HEK293T (cell line): Measurements from ENCODE around the gene ITSN2.

Experiments used
- CTCF ChIA-PET: fragments of 350-600 bp; formaldehyde crosslinking; extraction: SDS; loops from one replicate; lab custom pipeline; 2021; ENCODE audit warnings: antibody characterized with exemption, inconsistent platforms; lab: Yijun Ruan, JAX
- POLR2A ChIA-PET: fragments of 350-600 bp; formaldehyde crosslinking; extraction: SDS; loops from one replicate; lab custom pipeline; 2020; ENCODE audit warnings: antibody characterized with exemption, inconsistent platforms; lab: Yijun Ruan, JAX
- DNase-seq: peaks from one replicate; pipeline ENCODE4 v3.0.0; 2012; ENCODE audit warnings: mixed read lengths; ENCODE audit errors: extremely low spot score
- ARNT ChIP-seq: fragments of 450-650 bp; IDR thresholded peaks from 2 replicates; pipeline ENCODE4 v1.6.1; 2017; ENCODE audit warnings: mild to moderate bottlenecking
- BHLHE40 ChIP-seq: fragments of 450-650 bp; IDR thresholded peaks from 2 replicates; pipeline ENCODE4 v1.6.1; 2016; ENCODE audit warnings: mild to moderate bottlenecking, moderate library complexity, borderline replicate concordance
- CTBP1 ChIP-seq: fragments of 450-650 bp; IDR thresholded peaks from 2 replicates; pipeline ENCODE4 v1.6.1; 2016; ENCODE audit warnings: borderline replicate concordance
- ELF4 ChIP-seq: fragments of 450-650 bp; IDR thresholded peaks from 2 replicates; pipeline ENCODE4 v1.6.1; 2017; ENCODE audit warnings: antibody characterized with exemption
- FOXA1 ChIP-seq: fragments of 450-650 bp; IDR thresholded peaks from 2 replicates; pipeline ENCODE4 v1.6.1; 2016; ENCODE audit warnings: mild to moderate bottlenecking
- FOXK2 ChIP-seq: fragments of 450-650 bp; IDR thresholded peaks from 2 replicates; pipeline ENCODE4 v1.6.1; 2016; ENCODE audit warnings: mild to moderate bottlenecking
- FOXM1 ChIP-seq: fragments of 450-650 bp; IDR thresholded peaks from 2 replicates; pipeline ENCODE4 v1.6.1; 2017; ENCODE audit warnings: mild to moderate bottlenecking, borderline replicate concordance
- HDGF ChIP-seq: fragments of 450-650 bp; IDR thresholded peaks from 2 replicates; pipeline ENCODE4 v1.6.1; 2017; ENCODE audit warnings: antibody characterized with exemption, borderline replicate concordance
- L3MBTL2 ChIP-seq: fragments of 450-650 bp; conservative IDR thresholded peaks from 2 replicates; pipeline ENCODE4 v1.6.1; 2016; ENCODE audit warnings: mild to moderate bottlenecking
- LEF1 ChIP-seq: fragments of 450-650 bp; IDR thresholded peaks from 2 replicates; pipeline ENCODE4 v1.6.1; 2017; ENCODE audit warnings: mild to moderate bottlenecking, borderline replicate concordance
- NFRKB ChIP-seq: fragments of 450-650 bp; IDR thresholded peaks from 2 replicates; pipeline ENCODE4 v1.6.1; 2016; ENCODE audit warnings: mild to moderate bottlenecking, moderate library complexity
- PKNOX1 ChIP-seq: fragments of 450-650 bp; IDR thresholded peaks from 2 replicates; pipeline ENCODE4 v1.6.1; 2016
- SP1 ChIP-seq: fragments of 450-650 bp; IDR thresholded peaks from 2 replicates; pipeline ENCODE4 v1.6.1; 2017
- SUZ12 ChIP-seq: fragments of 450-650 bp; IDR thresholded peaks from 2 replicates; pipeline ENCODE4 v1.6.1; 2016; ENCODE audit warnings: mild to moderate bottlenecking
- TARDBP ChIP-seq: fragments of 450-650 bp; IDR thresholded peaks from 2 replicates; pipeline ENCODE4 v1.6.1; 2016
- ZNF384 ChIP-seq: fragments of 450-650 bp; IDR thresholded peaks from 2 replicates; pipeline ENCODE4 v1.6.1; 2016

Gene ITSN2

GRCh38 chr2:24164416-24164973 lies 195.8 kb downstream of the ITSN2 start:
- POLR2A ChIA-PET: no interaction called here
- TF ChIP-seq HDGF (no peak), SUZ12 (no peak), FOXA1 (no peak), SP1 (no peak), NFRKB (no peak), BHLHE40 (no peak), FOXK2 (no peak), LEF1 (no peak), FOXM1 (no peak), L3MBTL2 (no peak), ELF4 (no peak), CTBP1 (no peak)
- peak; percentile 41 for DNase-seq

GRCh38 chr2:24163601-24164000 lies 196.7 kb downstream of the ITSN2 start:
- ChIA-PET POLR2A (no interaction called here), CTCF (no interaction called here)
- DNase-seq: no peak

More at GRCh38 chr2:24164416-24164973, 195.8 kb downstream of the ITSN2 start:
- CTCF ChIA-PET: interaction anchor here (0.9 kb wide), 1 partner anchor 457 kb away, joined by 3 read pairs; no protein-coding TSS in a partner anchor

GRCh38 chr2:24163186-24163585 lies 197.2 kb downstream of the ITSN2 start:
- POLR2A ChIA-PET: no interaction called here

More at GRCh38 chr2:24163601-24164000, 196.7 kb downstream of the ITSN2 start:
- TF ChIP-seq PKNOX1: no peak

GRCh38 chr2:24162494-24162893 lies 197.8 kb downstream of the ITSN2 start:
- POLR2A ChIA-PET: no interaction called here
- DNase-seq: no peak
- no peak for TF ChIP-seq PKNOX1
- TF ChIP-seq TARDBP: no peak
- no peak for TF ChIP-seq L3MBTL2
- no peak for TF ChIP-seq FOXM1
- no peak for TF ChIP-seq CTBP1
- no peak for TF ChIP-seq SP1
- no peak for TF ChIP-seq FOXA1
- no peak for TF ChIP-seq LEF1
- TF ChIP-seq ZNF384: no peak
- TF ChIP-seq HDGF: no peak
- TF ChIP-seq ELF4: no peak
- TF ChIP-seq BHLHE40: no peak
- TF ChIP-seq ARNT: no peak
- TF ChIP-seq SUZ12: no peak
- no peak for TF ChIP-seq NFRKB
- TF ChIP-seq FOXK2: no peak

More at GRCh38 chr2:24163186-24163585, 197.2 kb downstream of the ITSN2 start:
- DNase-seq: no peak
- CTCF ChIA-PET: no interaction called here
- TF ChIP-seq SP1: no peak
- no peak for TF ChIP-seq SUZ12
- TF ChIP-seq BHLHE40: no peak
- no peak for TF ChIP-seq HDGF
- no peak for TF ChIP-seq FOXM1
- no peak for TF ChIP-seq PKNOX1
- TF ChIP-seq LEF1: no peak
- TF ChIP-seq L3MBTL2: no peak
- TF ChIP-seq ELF4: no peak
- TF ChIP-seq ZNF384: no peak
- TF ChIP-seq ARNT: no peak
- no peak for TF ChIP-seq TARDBP
- no peak for TF ChIP-seq NFRKB
- no peak for TF ChIP-seq CTBP1
- no peak for TF ChIP-seq FOXK2

GRCh38 chr2:24160761-24161160 lies 199.6 kb downstream of the ITSN2 start:
- CTCF ChIA-PET: no interaction called here
- POLR2A ChIA-PET: no interaction called here
- TF ChIP-seq NFRKB: no peak
- TF ChIP-seq SUZ12: no peak
- no peak for TF ChIP-seq ZNF384
- no peak for TF ChIP-seq FOXM1
- no peak for TF ChIP-seq FOXA1
- TF ChIP-seq CTBP1: no peak
- TF ChIP-seq BHLHE40: no peak
- TF ChIP-seq L3MBTL2: no peak
- no peak for TF ChIP-seq FOXK2
- TF ChIP-seq HDGF: no peak
- TF ChIP-seq LEF1: no peak
- no peak for TF ChIP-seq TARDBP
- TF ChIP-seq PKNOX1: no peak
- TF ChIP-seq ARNT: no peak
- TF ChIP-seq SP1: no peak
- TF ChIP-seq ELF4: no peak
- no peak for DNase-seq

More at GRCh38 chr2:24162494-24162893, 197.8 kb downstream of the ITSN2 start:
- CTCF ChIA-PET: no interaction called here

- no peak for DNase-seq
- TF ChIP-seq TARDBP (no peak), HDGF (no peak), ARNT (no peak), L3MBTL2 (no peak), ZNF384 (no peak), SUZ12 (no peak), PKNOX1 (no peak), BHLHE40 (no peak), FOXA1 (no peak), FOXM1 (no peak), FOXK2 (no peak), LEF1 (no peak), ELF4 (no peak), NFRKB (no peak)
- POLR2A ChIA-PET: no interaction called here
- CTCF ChIA-PET: no interaction called here
Measured at GRCh38 chr2:24159708-24160107, 200.6 kb downstream of the ITSN2 start.
